Astrocyte of the spinal cord (primary cell): ENCODE data around the gene CDK14.

Experiments used
- DNase-seq: peaks from one replicate; pipeline ENCODE4 v3.0.0; 2011; ENCODE audit warnings: low read depth, low spot score
- H3K4me3 ChIP-seq: 2 replicates; pipeline ENCODE4 v1.5.1; 2011; ENCODE audit warnings: low read depth, mild to moderate bottlenecking, low read length, moderate library complexity
- CTCF ChIP-seq: IDR thresholded peaks from 2 replicates; pipeline ENCODE4 v1.5.1; 2012; ENCODE audit warnings: low read depth, mild to moderate bottlenecking, low read length, inconsistent platforms
- in situ Hi-C: cut with HindIII; loops from 2 replicates; pipeline ENCODE4 v1.10.0; 2017; ENCODE audit warnings: low sequenced_read_pairs

CDK14 gene

GRCh38 chr7:90839316-90839715, 243.2 kb downstream of the CDK14 start:
- in situ Hi-C loops, result no loop called here
- no peak for DNase-seq
- TF ChIP-seq CTCF, result no peak
- H3K4me3 ChIP-seq, result no peak overlapping the region

GRCh38 chr7:90839727-90840291, 243.7 kb downstream of the CDK14 start:
- DNase-seq, result no peak
- no peak overlapping the region for H3K4me3 ChIP-seq
- TF ChIP-seq CTCF, result no peak
- in situ Hi-C loops, result no loop called here

- in situ Hi-C loops, result no loop called here
- TF ChIP-seq CTCF, result no peak
- H3K4me3 ChIP-seq, result no peak overlapping the region
- DNase-seq, result no peak
Observed at GRCh38 chr7:90841759-90842429, 245.8 kb downstream of the CDK14 start.

GRCh38 chr7:90842430-90842788, 246.3 kb downstream of the CDK14 start:
- no peak for TF ChIP-seq CTCF
- no peak overlapping the region for H3K4me3 ChIP-seq
- DNase-seq, result no peak
- in situ Hi-C loops, result no loop called here

GRCh38 chr7:90843472-90843871, 247.4 kb downstream of the CDK14 start:
- in situ Hi-C loops, result no loop called here
- no peak for TF ChIP-seq CTCF
- DNase-seq, result no peak
- H3K4me3 ChIP-seq, result no peak overlapping the region

- TF ChIP-seq CTCF, result no peak
- in situ Hi-C loops, result no loop called here
- H3K4me3 ChIP-seq, result no peak overlapping the region
- no peak for DNase-seq
Observed at GRCh38 chr7:90844421-90844820, 248.3 kb downstream of the CDK14 start.

- H3K4me3 ChIP-seq, result no peak overlapping the region
- in situ Hi-C loops, result no loop called here
- TF ChIP-seq CTCF, result no peak
- no peak for DNase-seq
Observed at GRCh38 chr7:90846192-90846591, 250.1 kb downstream of the CDK14 start.
